Aorta (tissue), 5 donors: Measurements from ENCODE around the gene THADA. TPM values are rescaled to one million over a fixed set of nuclear protein-coding genes. Genes with fewer than 3 reads are reported as not detected.

ENCODE experiments used
- ATAC-seq: fragments of 200-7000 bp; cut with Tn5 transposase; one replicate; pipeline ENCODE4 v1.9.1; 2022; ENCODE audit warnings: moderate library complexity; ENCODE audit not compliant: low FRiP score
- DNase-seq, 2 donors: peaks; one replicate each; pipeline ENCODE4 v3.0.0-alpha.2; 2020
- H3K27ac ChIP-seq, 2 donors: one replicate each; pipeline ENCODE4 v1.5.1; 2013; ENCODE audit warnings: low read length in 2 of 2, mild to moderate bottlenecking in 2 of 2, moderate library complexity in 2 of 2, control low read depth in 1 of 2, inconsistent platforms in 1 of 2, low read depth in 1 of 2
- H3K27me3 ChIP-seq, 2 donors: one replicate each; pipeline ENCODE4 v1.6.1; 2013; ENCODE audit warnings: control low read depth in 1 of 2, low read length in 1 of 2, mild to moderate bottlenecking in 1 of 2, moderate library complexity in 1 of 2; ENCODE audit not compliant: insufficient read depth in 2 of 2, control insufficient read depth in 1 of 2
- H3K36me3 ChIP-seq, 2 donors: one replicate each; pipeline ENCODE4 v1.6.1; 2013; ENCODE audit warnings: control low read depth in 1 of 2, low read length in 1 of 2, mild to moderate bottlenecking in 1 of 2; ENCODE audit not compliant: insufficient read depth in 2 of 2, control insufficient read depth in 1 of 2
- H3K4me1 ChIP-seq, 2 donors: one replicate each; pipeline ENCODE4 v1.6.1; 2013; ENCODE audit warnings: low read length in 2 of 2, control low read depth in 1 of 2, mild to moderate bottlenecking in 1 of 2, moderate library complexity in 1 of 2; ENCODE audit not compliant: insufficient read depth in 2 of 2, control insufficient read depth in 1 of 2
- H3K4me3 ChIP-seq, 2 donors: one replicate each; pipeline ENCODE4 v1.5.1; 2013; ENCODE audit warnings: low read length in 2 of 2, control low read depth in 1 of 2, mild to moderate bottlenecking in 1 of 2
- H3K9me3 ChIP-seq: one replicate; pipeline ENCODE4 v1.6.1; 2013; ENCODE audit warnings: mild to moderate bottlenecking, low read length; ENCODE audit not compliant: control insufficient read depth
- WGBS, 2 donors: extraction: QIAGEN DNeasy Blood & Tissue Kit; methylation state at CpG; one replicate each; pipeline ENCODE4 v1.1.7; 2013; 5-methylcytosine and 5-hydroxymethylcytosine counted together
- intact Hi-C, 2 donors: fragments of 100-400 bp; cut with DNase I; formaldehyde crosslinking; loops; one replicate each; pipeline versions ENCODE4 v1.14.2 to v1.15.0; 2022
- polyA plus RNA-seq, 2 donors: library from polyadenylated mRNA; stranded (reverse); fragments of 200-250 nt; gene quantifications; one replicate each; pipeline ENCODE4 v1.2.3, GENCODE V29; 2013
- total RNA-seq, 2 donors: library from RNA; stranded (reverse); fragmentation: NEBNext Ultra II Directional; extraction: Animal tissue kit (Norgen Biotek cat#: 25700); gene quantifications; one replicate each; pipeline ENCODE4 v1.2.1, GENCODE V29; 2021
- donor health status: healthy with polysubstance abuse.
- donor health status: Bipolar disorder and iron deficiency.
- donor health status: DM: no; HTN: no; CAD: no.
- donor health status: DM: no; HTN: no; CAD: no.
- donor health status: DM: yes; HTN: yes; CAD: no.

The THADA gene
- total and polyA plus RNA-seq, 4 donors = 12.4 to 38.5 (median 25.0) TPM

GRCh38 chr2:43349904-43350303, 245.9 kb downstream of the THADA start:
- Histone ChIP-seq H3K4me1 (peaks cover 0 to 11% of the 10 kb centered on the region in 2 donors), H3K27me3 (no peaks in the 10 kb centered on the region), H3K27ac (peak overlapping the region in 1 of 2 donors; percentile 57), H3K4me3 (no peak overlapping the region), H3K9me3 (no peaks in the 10 kb centered on the region), H3K36me3 (no peaks in the 10 kb centered on the region)
- intact Hi-C loops = no loop called here
- DNase-seq (no peak), ATAC-seq (no peak)
- WGBS, 2 donors = 2 to 9% methylated on average over 3 of the region's 3 CpGs

GRCh38 chr2:43348908-43349661, 246.8 kb downstream of the THADA start:
- 3 to 5% methylated on average over 1 of the region's 1 CpG for WGBS, 2 donors
- intact Hi-C loops = no loop called here
- Histone ChIP-seq H3K27me3 (no peaks in the 10 kb centered on the region), H3K27ac (peak overlapping the region; percentile 18 to 43), H3K4me1 (peaks cover 0 to 13% of the 10 kb centered on the region in 2 donors), H3K36me3 (no peaks in the 10 kb centered on the region), H3K4me3 (no peak overlapping the region), H3K9me3 (no peaks in the 10 kb centered on the region)
- peak; percentile 21 for ATAC-seq
- no peak for DNase-seq

- peaks cover 6 to 15% of the 10 kb centered on the region in 2 donors for H3K4me1 ChIP-seq
- ATAC-seq (no peak), DNase-seq (no peak)
- intact Hi-C loops = no loop called here
- H3K4me3 ChIP-seq = no peak overlapping the region
- 17 to 29% methylated on average over 4 of the region's 4 CpGs for WGBS, 2 donors
- peak overlapping the region; percentile 82 to 83 for H3K27ac ChIP-seq
- H3K27me3 ChIP-seq = no peaks in the 10 kb centered on the region
- no peaks in the 10 kb centered on the region for H3K36me3 ChIP-seq
- H3K9me3 ChIP-seq = no peaks in the 10 kb centered on the region
Observed at GRCh38 chr2:43347746-43348145, 248.1 kb downstream of the THADA start.

DNA sequence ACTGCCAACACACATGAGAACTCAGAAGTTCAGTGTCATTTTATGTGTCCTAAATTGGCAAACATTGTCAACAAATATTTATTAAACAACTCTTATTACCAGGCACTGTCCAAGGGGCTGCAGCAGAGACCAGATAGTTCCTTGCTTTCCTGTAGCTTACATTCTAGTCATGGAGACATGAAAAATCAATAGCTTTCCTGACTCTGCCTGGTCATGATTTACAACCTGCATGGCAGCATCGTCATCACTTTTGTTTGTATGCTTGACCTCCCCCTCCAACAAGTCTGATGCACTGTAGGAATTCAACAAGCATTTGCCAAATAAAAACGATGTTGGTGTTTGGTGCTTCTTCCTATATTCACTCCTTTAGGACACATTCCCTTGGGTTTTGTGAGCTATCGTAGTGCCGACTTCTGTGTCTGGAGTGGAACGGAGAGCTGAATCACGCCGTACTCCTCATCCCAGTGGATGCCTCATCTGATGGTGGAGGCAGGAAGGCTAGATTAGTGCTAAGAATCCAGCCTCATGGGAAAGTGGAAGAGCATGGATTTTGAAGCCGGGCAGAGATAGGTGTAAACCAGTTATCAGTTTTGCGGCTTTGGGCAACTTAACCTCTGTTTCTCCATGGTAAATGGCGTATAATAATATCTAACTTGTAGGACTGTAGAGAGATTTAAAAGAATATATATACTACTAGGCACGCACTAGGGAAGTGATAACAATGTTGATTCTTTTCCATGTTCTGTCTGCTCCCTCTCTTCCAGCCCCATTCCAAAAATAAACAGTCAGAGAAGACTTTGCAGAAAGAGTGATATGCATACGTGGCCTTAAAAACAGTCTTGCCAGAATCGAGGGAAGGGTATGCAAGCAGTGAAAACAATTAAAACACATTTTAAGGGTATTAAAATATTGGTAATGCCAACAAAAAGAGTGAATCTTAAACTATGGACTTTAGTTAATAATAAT, 249.0 kb downstream of the THADA start:
- ATAC-seq (no peak), DNase-seq (no peak)
- peaks cover 10 to 15% of the 10 kb centered on the region in 2 donors for H3K4me1 ChIP-seq
- 46 to 52% methylated on average over 13 of the region's 13 CpGs for WGBS, 2 donors
- no peaks in the 10 kb centered on the region for H3K27me3 ChIP-seq
- H3K36me3 ChIP-seq = no peaks in the 10 kb centered on the region
- H3K9me3 ChIP-seq = no peaks in the 10 kb centered on the region
- intact Hi-C loops = no loop called here
- H3K27ac ChIP-seq = peak overlapping the region in 1 of 2 donors; percentile 92
- no peak overlapping the region for H3K4me3 ChIP-seq

GRCh38 chr2:43345872-43346271, 250.0 kb downstream of the THADA start:
- Histone ChIP-seq H3K36me3 (no peaks in the 10 kb centered on the region), H3K27me3 (no peaks in the 10 kb centered on the region), H3K9me3 (no peaks in the 10 kb centered on the region), H3K27ac (peak overlapping the region; percentile 91 to 92), H3K4me3 (no peak overlapping the region), H3K4me1 (peaks cover 15 to 20% of the 10 kb centered on the region in 2 donors)
- intact Hi-C loops = loop anchor here in 1 of 2 donors (2.0 kb wide), 1 partner anchor 47 kb away; no protein-coding TSS in a partner anchor
- no peak for ATAC-seq
- 79 to 80% methylated on average over 5 of the region's 5 CpGs for WGBS, 2 donors
- DNase-seq = no peak

DNA sequence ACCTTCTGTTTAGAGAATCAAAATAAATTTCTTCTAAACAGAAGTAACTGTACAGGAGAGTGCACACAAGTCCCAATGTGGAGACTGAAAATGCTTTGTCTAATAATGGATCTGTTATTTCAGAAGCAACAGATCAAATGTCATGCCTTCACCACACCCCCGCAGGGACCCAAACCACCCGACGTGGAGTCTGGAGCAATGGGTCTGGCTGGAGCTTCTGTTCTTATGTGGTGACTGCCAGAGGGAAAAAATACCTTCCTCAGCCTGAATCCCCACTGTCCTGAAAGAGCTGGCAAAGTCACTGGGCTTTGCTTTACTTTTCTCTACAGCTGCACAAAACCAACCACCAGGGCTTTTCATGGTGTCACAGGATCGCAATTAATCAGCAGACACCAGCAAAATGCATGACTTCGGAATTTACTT, 250.4 kb downstream of the THADA start:
- WGBS, 2 donors = 12 to 16% methylated on average over 5 of the region's 5 CpGs
- Histone ChIP-seq H3K9me3 (no peaks in the 10 kb centered on the region), H3K4me1 (peaks cover 15 to 20% of the 10 kb centered on the region in 2 donors), H3K36me3 (no peaks in the 10 kb centered on the region), H3K27me3 (no peaks in the 10 kb centered on the region), H3K27ac (peak overlapping the region; percentile 80 to 92), H3K4me3 (no peak overlapping the region)
- no peak for DNase-seq
- intact Hi-C loops = loop anchor here in 1 of 2 donors (2.0 kb wide), 1 partner anchor 47 kb away; no protein-coding TSS in a partner anchor
- no peak for ATAC-seq

- H3K27me3 ChIP-seq = no peaks in the 10 kb centered on the region
- no peaks in the 10 kb centered on the region for H3K9me3 ChIP-seq
- intact Hi-C loops = loop anchor here in 1 of 2 donors (2.0 kb wide), 1 partner anchor 48 kb away; no protein-coding TSS in a partner anchor
- WGBS, 2 donors = 19 to 21% methylated on average over 5 of the region's 5 CpGs
- peaks cover 15 to 22% of the 10 kb centered on the region in 2 donors for H3K4me1 ChIP-seq
- H3K4me3 ChIP-seq = no peak overlapping the region
- DNase-seq (no peak), ATAC-seq (no peak)
- no peaks in the 10 kb centered on the region for H3K36me3 ChIP-seq
- peak overlapping the region; percentile 90 to 92 for H3K27ac ChIP-seq
Observed at GRCh38 chr2:43344868-43345373, 250.9 kb downstream of the THADA start.

DNA sequence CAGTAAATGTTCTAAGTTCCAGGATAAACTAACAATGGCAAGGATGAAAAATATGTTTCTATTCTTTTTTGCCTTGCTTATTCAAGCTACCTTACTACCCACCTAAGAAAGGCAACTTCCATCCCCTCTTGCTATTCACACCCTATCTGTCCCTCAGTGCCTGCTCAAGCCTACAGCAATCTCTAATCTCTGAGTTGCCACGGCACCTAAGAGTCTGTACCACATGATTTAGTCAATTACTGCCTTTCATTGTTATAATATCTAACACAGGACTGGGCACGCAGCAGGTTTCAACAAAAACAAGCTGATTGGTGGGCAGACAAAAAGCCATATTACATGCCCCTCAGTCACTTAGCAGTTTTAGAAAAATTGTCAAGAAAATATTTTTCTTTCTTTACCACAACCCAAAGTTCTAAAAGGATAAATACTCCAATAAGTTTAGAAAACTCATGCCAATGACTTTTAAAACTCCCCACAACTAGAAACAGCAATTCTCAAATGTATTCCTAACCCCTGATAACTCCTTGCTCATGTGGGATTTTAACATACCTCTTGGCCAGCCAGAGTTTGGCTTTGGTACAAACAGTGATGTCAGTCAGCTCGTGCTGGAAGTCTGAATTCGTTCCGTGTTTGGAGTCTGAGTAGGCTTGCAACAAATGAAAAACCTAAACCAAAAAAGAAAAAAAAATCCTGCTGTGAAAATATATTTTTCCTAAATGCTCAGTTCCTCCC, 252.1 kb downstream of the THADA start:
- Histone ChIP-seq H3K36me3 (no peaks in the 10 kb centered on the region), H3K9me3 (no peaks in the 10 kb centered on the region), H3K27ac (peak overlapping the region; percentile 95 to 99), H3K4me1 (peaks cover 15 to 19% of the 10 kb centered on the region in 2 donors), H3K27me3 (no peaks in the 10 kb centered on the region), H3K4me3 (no peak overlapping the region)
- WGBS, 2 donors = 3 to 4% methylated on average over 5 of the region's 5 CpGs
- intact Hi-C loops = loop anchor here in 1 of 2 donors (2.0 kb wide), 1 partner anchor 49 kb away; no protein-coding TSS in a partner anchor
- ATAC-seq = peak; percentile 80
- peak; percentile 86 for DNase-seq
